GM12874 (cell line): ENCODE data around the gene MAEA.

Experiments
- CTCF ChIP-seq: IDR thresholded peaks from 2 replicates; pipeline ENCODE4 v1.5.1; 2011; ENCODE audit warnings: low read depth, mild to moderate bottlenecking, control low read depth, low read length, moderate library complexity; ENCODE audit not compliant: insufficient read depth

Gene MAEA

GRCh38 chr4:1355378-1355777 is 65.7 kb downstream of the MAEA start:
- no peak for TF ChIP-seq CTCF

- peak; percentile 75 for TF ChIP-seq CTCF
These were observed 66.7 kb downstream of the MAEA start for GRCh38 chr4:1356181-1356998.

GRCh38 chr4:1357356-1358248 is 67.9 kb downstream of the MAEA start:
- TF ChIP-seq CTCF: no peak

- no peak for TF ChIP-seq CTCF
These were observed 68.9 kb downstream of the MAEA start for GRCh38 chr4:1358421-1359143.

- TF ChIP-seq CTCF: no peak
These were observed 69.4 kb downstream of the MAEA start for GRCh38 chr4:1359144-1359501.

GRCh38 chr4:1359976-1360375 is 70.3 kb downstream of the MAEA start:
- no peak for TF ChIP-seq CTCF
